GM21529 (cell line): ENCODE data around the gene IRX2.

Source experiments
- ATAC-seq: cut with Tn5 transposase; IDR thresholded peaks from one replicate; pipeline ENCODE4 v1.9.1; 2021; ENCODE audit not compliant: unreplicated experiment

The IRX2 gene

GRCh38 chr5:2742921-2743679, 8.4 kb downstream of the IRX2 start:
- no peak for ATAC-seq

DNA sequence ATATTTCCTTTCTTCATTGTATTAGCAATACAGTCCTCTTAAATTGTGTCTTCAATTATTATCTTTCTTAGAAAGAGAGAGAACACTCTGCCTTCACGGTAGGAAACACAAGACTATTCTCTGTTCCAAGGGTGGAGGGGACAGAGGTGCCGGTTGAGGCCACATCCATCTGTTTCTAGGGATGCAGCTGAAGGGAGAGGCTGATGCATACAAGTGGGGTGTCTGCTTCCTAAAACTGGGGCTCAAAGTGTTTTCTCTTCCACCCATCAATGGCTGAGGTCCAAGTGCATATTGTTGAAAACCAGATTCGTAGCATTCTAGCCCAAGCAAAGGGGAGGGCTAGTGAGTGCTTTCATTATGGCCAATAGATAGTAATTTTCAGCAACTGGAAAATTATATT, 9.5 kb downstream of the IRX2 start:
- no peak for ATAC-seq

- no peak for ATAC-seq
These were observed 10.5 kb downstream of the IRX2 start for GRCh38 chr5:2740876-2741555.

GRCh38 chr5:2740051-2740875, 11.2 kb downstream of the IRX2 start:
- ATAC-seq, result no peak

DNA sequence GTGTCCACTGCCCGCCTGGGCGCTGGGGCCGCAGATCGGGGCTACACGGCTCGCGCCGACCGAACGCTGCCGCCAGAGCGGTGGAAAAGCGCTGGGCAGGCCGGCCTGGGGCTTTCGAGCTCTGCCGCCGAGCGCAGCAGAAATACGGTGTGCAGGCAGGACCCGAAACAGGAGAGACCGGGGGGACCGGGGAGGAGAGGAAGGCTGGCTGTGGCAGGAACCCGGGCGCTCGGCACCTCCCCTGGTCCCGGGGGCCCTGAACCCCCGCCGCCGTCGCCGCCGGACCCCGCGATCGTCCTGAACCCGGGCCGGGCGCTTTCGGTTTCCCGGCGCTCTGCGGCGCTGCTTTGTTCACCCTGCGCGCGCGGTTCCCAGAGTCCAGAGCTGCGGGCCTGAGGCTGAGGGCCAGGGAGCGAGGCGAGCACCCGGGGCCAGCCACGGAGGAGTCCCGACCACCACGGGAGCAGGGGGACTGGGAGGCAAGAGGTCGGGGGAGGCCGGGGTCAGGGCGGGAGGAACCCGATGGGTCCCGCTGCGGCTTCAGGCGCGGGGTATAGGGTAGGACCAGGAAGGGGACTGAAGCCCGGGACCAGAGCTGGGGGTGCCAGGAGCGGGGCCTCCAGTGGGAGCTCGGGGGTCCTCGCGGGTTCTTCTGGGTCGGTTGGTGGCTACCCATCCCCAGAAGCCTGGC, 12.0 kb downstream of the IRX2 start:
- ATAC-seq, result no peak

- ATAC-seq, result no peak
These were observed 12.6 kb downstream of the IRX2 start for GRCh38 chr5:2738700-2739359.

DNA sequence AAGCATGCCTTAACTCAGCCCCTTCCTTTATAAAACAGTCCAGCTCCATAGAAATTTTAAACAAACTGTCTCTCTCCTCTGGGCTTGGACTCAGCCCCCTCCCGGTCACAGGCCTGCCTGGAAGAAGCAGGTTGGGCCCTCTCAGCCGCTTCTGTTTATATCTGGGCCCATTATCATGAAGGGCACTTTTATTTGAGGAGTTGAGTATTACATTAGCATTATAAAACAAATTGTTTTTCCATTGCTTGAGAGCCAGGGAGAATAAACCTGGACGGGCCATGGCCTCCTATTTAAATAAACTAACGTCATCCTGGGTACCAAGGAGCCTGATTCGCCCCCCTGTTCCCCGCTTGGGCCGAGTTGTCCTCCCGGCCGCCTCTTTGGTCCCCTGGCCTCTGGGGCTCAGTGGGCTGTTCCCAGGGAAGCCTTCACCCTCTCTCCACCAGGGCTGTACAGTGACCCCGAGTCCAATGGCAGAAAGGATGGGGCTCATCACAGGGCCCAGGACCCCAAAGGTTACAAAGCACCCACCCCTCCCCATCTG, 13.2 kb downstream of the IRX2 start:
- ATAC-seq, result no peak

DNA sequence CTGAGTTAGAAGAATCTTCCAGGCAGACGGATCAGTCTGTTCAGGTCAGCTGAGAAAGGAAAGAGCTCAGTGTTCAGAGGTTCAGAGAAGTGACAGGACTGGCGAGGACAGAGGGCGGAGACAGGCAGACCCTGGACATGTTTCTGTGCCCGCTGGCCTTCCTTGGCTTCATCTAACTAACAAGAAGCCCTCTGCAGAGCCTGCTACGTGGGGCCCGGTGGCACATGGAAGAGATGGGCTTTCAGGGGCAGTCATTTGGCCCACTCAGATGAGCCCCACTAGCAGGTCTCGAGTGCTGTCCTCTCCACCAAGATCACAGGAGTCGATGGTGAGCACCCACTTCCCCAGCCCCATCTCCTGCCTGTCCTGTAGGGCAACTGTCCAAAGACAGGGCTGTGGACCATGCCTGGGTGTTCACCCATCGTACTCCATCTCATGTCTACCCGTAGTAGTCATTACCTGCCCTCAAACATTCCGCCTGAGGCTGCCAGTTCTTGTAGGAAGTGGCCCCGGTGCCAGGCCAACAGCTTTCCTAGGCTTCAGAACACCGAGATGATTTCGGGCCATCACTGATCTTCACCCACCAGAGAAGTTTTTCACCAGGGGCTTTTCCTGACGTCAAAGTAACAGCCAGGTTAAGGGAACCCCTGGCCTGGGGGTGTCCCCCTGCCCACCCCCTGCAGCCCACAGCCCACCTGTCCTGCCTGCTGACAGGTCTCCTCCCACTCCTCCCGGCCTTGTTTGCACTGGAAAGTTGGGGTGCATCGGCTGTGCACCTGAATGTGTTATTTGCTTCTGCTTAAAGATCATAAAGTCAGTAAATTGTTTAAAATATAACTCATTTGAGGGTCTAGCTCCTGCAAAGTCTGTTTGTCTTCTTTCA, 14.0 kb downstream of the IRX2 start:
- no peak for ATAC-seq

DNA sequence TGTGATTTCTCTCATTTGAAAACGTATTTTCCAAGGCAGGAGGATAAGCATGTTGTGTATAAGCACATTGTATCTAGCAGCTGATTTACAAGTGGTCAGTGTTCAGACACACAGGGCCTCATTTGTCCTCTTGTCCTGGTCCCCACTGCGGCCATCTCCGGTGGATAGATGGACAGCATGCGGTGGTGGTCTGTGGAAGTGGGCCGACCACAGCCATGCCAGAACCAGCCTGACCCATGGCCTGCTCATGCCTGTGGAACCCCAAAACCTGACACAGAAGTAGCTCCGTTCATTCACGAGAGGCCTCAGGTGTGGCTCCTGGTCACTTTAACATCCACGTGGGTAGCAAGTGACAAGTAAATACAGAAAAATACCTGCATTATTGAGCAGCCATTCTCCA, 14.6 kb downstream of the IRX2 start:
- ATAC-seq, result no peak

- no peak for ATAC-seq
These were observed 15.5 kb downstream of the IRX2 start for GRCh38 chr5:2735996-2736395.

DNA sequence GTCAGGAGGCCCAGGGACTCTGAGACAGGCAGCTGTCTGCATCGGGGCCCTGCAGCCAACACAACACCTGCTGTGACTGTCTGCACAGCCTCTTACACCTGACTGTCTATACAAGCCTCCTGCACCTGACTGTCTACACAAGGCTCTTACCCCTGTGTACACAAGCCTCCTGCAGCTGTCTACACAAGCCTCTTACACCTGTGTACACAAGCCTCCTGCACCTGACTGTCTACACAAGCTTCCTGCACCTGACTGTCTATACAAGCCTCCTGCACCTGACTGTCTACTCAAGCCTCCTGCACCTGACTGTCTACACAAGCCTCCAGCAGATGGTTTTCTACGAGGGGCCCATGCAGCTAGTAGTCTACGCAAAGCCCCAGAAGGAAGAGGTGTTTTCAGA, 18.6 kb downstream of the IRX2 start:
- no peak for ATAC-seq

DNA sequence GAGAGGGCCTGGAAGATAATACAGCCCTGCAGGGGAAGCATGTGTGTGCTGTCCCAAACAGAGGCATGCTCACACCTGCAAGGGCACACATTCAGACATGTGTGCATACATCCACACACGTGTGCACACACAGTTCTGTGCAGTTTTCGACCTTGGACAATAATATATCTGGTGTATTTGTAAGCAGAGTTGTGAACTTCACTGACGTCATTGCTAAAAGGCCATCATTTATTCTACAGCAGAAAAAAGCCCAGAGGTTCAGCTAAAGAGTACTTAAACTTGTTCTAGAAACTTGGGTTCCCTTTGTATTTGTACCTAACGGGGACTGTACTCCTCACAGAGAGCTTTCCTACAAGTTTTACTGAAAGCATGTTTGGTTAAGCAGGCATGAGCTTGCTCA, 19.5 kb downstream of the IRX2 start:
- ATAC-seq, result no peak

- no peak for ATAC-seq
These were observed 22.3 kb downstream of the IRX2 start for GRCh38 chr5:2729189-2729588.

GRCh38 chr5:2727550-2727949, 23.9 kb downstream of the IRX2 start:
- no peak for ATAC-seq

GRCh38 chr5:2725980-2726765, 25.3 kb downstream of the IRX2 start:
- ATAC-seq, result no peak

- no peak for ATAC-seq
These were observed 26.6 kb downstream of the IRX2 start for GRCh38 chr5:2724831-2725230.

- ATAC-seq, result no peak
These were observed 27.4 kb downstream of the IRX2 start for GRCh38 chr5:2724031-2724581.

DNA sequence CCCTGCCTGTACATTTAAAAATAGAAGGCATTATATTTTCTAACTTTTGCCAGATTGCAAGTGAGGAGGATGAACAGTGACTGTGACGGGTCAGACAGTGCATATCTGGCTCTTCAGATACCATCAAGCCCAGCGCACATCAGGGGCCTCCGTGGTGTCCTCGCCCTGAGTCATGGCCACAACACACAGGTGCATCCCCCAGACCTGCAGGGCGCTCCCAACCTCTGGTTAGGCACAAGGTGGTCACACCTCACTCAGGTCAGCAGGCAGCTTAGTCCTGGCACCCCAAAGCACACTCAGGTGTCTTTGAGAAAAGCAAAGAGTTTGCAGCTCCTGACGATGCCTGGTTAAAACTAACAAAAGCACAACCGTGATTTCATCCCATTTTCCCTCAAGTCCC, 28.6 kb downstream of the IRX2 start:
- ATAC-seq, result no peak
